ENCODE results near the gene RIC8A.

The RIC8A gene

GRCh38 chr11:204587-205109 lies 2.9 kb upstream of the RIC8A start:
- no peak for DNase-seq

- no peak for DNase-seq
Observed at GRCh38 chr11:205221-206001, 2.1 kb upstream of the RIC8A start.

GRCh38 chr11:206002-206384 lies 1.5 kb upstream of the RIC8A start:
- no peak for DNase-seq

GRCh38 chr11:206526-207207 lies 841 bp upstream of the RIC8A start:
- DNase-seq = no peak

- DNase-seq = no peak
Observed at GRCh38 chr11:207863-208180, 314 bp downstream of the RIC8A start.

GRCh38 chr11:208181-208916 lies 841 bp downstream of the RIC8A start:
- peak; percentile 78 for DNase-seq

GRCh38 chr11:208917-209260 lies 1.4 kb downstream of the RIC8A start:
- no peak for DNase-seq

GRCh38 chr11:209275-210121 lies 2.0 kb downstream of the RIC8A start:
- no peak for DNase-seq

GRCh38 chr11:210122-210802 lies 2.8 kb downstream of the RIC8A start:
- no peak for DNase-seq

GRCh38 chr11:210803-211180 lies 3.3 kb downstream of the RIC8A start:
- DNase-seq = no peak

- no peak for DNase-seq
Observed at GRCh38 chr11:211295-211694, 3.8 kb downstream of the RIC8A start.

GRCh38 chr11:211741-212140 lies 4.2 kb downstream of the RIC8A start:
- no peak for DNase-seq

- DNase-seq = no peak
Observed at GRCh38 chr11:212150-213100, 4.9 kb downstream of the RIC8A start.

- DNase-seq = no peak
Observed at GRCh38 chr11:213111-213510, 5.6 kb downstream of the RIC8A start.

- DNase-seq = no peak
Observed at GRCh38 chr11:214083-214482, 6.6 kb downstream of the RIC8A start.

GRCh38 chr11:215581-216037 lies 8.1 kb downstream of the RIC8A start:
- no peak for DNase-seq

- no peak for DNase-seq
Observed at GRCh38 chr11:216081-216974, 8.8 kb downstream of the RIC8A start.

GRCh38 chr11:217704-218103 lies 10.2 kb downstream of the RIC8A start:
- no peak for DNase-seq

- DNase-seq = no peak
Observed at GRCh38 chr11:218815-219593, 11.5 kb downstream of the RIC8A start.
